HG03439 (cell line): ENCODE results near the gene ABCA6.
"Not testable (repeated sequence)": the region's sequence is repeated elsewhere in the genome, so short reads cannot be mapped to it uniquely, and the experiment has no call there.

ENCODE experiments used
- ATAC-seq: cut with Tn5 transposase; IDR thresholded peaks from one replicate; pipeline ENCODE4 v1.9.1; 2021; ENCODE audit warnings: mild to moderate bottlenecking, moderate library complexity; ENCODE audit not compliant: unreplicated experiment

ABCA6 gene

DNA sequence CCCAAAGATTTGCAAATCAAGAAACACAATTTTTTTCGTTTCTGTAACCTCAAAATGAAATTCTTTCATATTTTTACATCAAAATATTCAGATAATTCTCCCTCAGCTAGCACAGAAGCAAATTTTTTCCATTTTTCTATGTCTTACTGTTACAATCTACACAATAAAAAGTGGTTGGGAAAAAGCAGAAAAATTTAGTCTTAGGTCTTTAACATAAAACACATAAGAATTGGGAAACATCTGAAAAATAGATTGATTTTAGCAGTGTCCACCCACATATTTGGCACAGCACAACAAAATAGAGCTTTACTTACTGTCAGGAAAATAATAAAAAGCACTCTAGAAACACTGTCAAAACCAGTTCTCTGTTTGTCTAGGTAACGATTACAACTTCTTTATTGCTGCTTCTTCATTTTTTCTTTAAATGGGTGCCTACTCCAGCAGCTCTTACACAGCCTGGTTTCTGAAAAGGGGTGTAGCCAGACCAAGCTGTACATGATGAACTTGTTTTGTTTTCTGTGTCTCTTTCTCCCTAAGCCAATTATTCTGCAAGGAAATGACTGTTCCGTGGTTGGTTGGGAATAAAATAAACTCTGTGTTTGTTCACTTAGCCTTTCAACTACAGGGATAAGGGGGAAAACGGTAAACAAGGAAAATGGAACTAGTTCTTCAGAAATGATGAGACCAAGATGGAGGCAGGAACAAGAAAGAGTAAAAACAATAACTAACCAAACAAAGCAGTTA, at the start of gene ABCA6:
ABCA6 (minus strand) TSS at position 465 of the 744 bp plus-strand sequence. CDS start 1,192 bp downstream, outside the sequence.
- ATAC-seq, result no peak

GRCh38 chr17:69188796-69189195, 47.1 kb upstream of the ABCA6 start:
- no peak for ATAC-seq

DNA sequence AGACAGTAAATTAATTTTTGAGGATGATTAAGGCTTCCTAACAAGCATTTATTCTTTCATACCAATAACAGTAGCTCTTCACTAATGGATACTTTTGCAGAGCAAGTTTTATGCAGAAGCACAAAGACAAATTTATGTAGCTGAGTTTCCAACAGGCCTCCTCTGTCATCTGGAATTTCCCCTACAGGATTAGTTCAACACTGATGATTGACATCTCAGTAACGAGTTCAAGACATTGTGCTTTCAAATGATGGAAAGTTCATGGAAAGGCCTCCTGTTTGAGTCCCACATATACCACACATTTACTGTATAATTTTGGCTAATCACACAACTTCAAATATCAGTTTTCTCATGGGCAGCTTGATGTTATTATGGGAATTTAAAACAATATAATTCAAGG, 46.4 kb upstream of the ABCA6 start:
- ATAC-seq, result no peak

DNA sequence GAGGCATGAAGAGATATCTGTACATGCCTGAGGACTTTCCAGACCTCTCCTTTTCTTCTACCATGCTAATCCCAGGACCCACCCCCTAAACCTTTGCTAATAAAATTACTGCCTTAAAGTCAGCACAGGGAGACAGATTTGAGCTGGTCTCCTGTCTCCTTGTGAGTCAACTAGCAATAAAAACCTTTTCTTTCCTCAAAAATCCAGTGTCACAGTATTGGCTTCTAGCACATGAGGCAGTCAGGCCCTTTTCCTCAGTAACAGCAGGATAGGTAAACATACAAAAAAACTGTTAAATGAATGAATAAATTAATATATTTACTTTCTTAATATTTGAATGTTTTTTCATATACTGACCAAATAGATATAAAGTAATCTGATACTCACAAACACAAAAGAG, 45.6 kb upstream of the ABCA6 start:
- no peak for ATAC-seq

GRCh38 chr17:69179227-69179952, 37.7 kb upstream of the ABCA6 start:
- ATAC-seq, result no peak

- no peak for ATAC-seq
These were observed 34.7 kb upstream of the ABCA6 start for GRCh38 chr17:69176457-69176795.

GRCh38 chr17:69175625-69176456, 34.1 kb upstream of the ABCA6 start:
- no peak for ATAC-seq

GRCh38 chr17:69175262-69175624, 33.5 kb upstream of the ABCA6 start:
- no peak for ATAC-seq

- no peak for ATAC-seq
These were observed 31.4 kb upstream of the ABCA6 start for GRCh38 chr17:69173118-69173517.

GRCh38 chr17:69170377-69170776, 28.7 kb upstream of the ABCA6 start:
- no peak for ATAC-seq

GRCh38 chr17:69168642-69169041, 26.9 kb upstream of the ABCA6 start:
- ATAC-seq, result not testable (repeated sequence)

DNA sequence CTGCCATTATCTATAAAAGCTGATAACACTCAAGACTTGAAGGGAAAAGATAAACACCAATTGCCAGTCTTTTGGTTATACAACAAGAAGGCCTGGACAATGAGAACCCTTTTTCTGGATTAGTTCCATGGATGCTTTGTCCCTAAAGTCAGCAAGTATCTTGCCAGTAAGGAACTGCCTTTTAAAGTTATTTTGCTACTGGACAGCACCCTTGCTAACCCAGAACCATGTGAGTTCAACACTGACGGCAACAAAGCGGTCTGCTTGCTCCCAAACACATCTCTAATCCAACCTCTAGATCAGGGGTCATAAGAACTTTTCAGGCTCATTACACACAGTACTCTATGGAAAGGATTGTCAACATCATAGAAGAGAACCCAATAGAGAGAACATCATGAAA, 25.3 kb upstream of the ABCA6 start:
- no peak for ATAC-seq

- ATAC-seq, result no peak
These were observed 22.5 kb upstream of the ABCA6 start for GRCh38 chr17:69164206-69164605.

DNA sequence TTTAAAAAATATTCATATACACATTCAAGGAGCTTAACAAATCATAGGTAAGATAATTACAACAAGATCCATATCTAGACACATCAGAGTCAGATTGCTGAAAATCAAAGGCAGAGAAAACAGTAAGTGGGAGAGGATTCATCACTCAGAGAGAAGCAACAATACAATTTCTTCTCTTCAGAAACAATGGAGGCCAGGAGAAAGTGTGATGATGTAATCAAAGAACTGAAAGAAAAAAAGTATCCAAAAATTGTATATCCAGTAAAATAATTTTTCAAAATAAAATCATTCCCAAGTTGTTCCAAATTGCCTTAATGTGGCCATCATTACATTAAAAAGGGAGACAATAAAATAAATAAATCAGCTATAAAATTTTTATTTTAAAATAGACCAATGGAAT, 17.7 kb upstream of the ABCA6 start:
- ATAC-seq, result no peak

DNA sequence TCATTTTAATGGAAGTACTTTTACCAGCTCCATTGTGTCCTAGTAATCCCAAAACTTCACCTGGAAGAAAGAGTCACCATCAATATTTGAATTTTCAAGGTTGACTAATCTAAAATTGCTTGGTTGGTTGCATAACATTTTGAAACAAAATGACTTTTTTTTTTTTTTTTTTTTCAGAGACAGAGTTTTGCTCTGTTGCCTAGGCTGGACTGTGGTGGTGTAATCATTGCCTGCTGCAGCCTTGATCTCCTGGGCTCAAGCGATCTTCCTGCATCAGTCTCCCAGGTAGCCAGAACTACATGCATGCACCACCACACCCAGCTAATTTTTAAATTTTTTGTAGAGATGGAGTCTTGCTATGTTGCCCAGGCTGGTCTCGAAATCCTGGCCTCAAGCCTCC, 12.6 kb upstream of the ABCA6 start:
- ATAC-seq, result no peak

DNA sequence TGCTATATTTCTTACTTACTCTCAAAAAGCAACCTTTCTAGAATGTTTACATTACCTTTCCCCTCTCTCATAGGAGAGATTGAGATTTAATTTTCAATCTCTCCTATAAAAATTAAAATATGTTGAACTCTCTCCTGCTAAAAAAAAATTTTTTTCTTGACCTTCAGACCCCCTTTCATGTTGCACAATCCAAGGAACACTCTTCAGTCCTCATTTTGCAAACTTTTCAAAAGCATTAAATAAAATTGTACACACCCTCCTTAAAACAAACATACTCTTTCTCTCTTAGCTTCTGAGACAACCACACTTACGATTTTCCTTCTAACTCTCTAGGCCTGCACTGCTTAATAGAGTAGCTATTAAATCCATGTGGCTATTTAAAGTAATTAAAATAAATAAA, 8.6 kb upstream of the ABCA6 start:
- ATAC-seq, result no peak

DNA sequence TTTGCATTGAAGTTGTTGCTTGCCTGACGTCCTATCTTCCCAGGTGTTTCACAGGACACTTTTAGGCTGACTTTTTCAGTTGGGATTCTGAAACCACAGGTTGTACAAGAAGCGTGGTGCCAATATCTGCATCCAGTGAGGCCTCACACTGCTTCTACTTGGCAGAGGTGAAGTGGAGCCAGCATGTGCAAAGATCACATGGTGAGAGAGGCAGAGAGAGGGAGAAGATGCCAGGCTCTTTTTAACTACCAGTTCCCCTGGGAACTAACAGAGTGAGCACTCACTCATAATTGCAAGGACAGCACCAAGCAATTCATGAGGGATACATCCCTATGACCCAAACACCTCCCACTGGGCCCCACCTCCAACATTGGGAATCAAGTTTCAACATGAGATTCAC, 5.8 kb upstream of the ABCA6 start:
- ATAC-seq, result no peak

DNA sequence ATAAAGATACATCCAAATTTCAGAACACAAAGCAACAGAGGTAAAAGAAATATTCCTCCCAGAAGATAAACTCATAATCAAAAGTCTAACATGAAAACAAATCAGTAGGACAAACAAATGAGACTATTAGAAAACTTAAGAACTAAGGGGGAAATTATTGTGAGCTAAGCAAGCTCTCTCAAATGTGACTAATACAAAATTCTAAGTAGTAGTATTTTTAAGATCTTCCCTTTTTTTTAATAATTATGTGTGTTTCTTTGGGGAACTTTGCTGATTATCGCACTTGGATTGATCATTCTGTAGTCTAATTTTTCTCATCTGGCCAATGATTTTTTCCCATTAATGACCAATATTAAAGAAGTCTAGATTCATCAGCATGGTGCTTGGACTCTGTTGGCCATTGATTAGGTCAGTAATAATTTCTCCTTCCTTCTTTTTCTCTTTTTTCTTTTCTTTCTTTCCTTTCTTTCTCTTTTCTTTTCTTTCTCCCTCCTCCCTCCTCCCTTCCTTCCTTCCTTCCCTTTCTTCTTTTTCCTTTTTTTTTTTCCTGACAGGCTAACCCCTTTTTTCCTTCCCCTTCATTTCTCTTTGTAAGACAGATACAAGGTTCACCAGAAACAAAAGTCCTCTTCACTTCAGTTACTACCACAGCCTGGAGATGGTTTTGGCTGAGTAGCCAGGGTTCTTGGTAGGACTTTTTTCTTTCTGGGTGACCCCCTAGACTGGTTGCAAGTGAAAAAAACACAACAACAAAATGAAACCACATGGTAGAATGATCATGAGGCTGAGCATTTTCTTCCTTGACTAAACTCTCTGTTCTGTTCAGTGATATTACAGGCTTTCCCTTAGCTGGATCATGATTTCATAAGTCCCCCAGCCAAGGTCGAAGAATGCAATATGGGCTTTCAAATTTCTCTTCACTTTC, 2.9 kb upstream of the ABCA6 start:
- no peak for ATAC-seq

DNA sequence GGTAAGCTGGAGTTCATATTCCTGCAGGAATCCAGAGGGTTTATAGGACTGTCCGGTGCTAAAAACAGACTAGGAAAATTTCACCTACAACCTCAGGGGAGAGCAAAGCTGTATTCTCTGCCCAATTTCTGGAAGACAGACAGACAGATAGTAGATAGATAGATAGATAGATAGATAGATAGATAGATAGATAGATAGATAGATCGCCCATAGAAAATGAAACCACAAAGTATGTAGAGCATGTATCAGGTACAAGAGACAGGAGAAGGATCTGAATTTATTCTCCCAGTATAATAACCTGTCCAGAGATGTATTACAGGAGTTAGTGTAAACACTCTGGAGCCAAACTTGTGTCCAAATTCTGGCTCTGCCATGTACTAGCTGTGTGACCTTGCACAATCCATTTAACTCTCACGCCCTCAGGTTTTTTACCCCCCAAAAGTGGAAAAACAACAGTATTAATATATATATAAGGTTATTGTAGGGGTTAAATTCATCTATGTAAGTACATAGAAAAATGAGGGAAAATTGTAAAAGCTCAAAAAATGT, 2.1 kb upstream of the ABCA6 start:
- ATAC-seq, result no peak

- no peak for ATAC-seq
These were observed 1.5 kb upstream of the ABCA6 start for GRCh38 chr17:69143151-69143550.
